Pons (tissue), 1 donor: ENCODE results near the gene ZNF512B.

ENCODE experiments used
- DNase-seq: peaks from one replicate; pipeline ENCODE4 v3.0.0-alpha.2; 2016; ENCODE audit warnings: low spot score

ZNF512B gene

GRCh38 chr20:63950701-63951397 is 18.9 kb downstream of the ZNF512B start:
- DNase-seq: no peak

GRCh38 chr20:63947638-63948456 is 21.9 kb downstream of the ZNF512B start:
- DNase-seq: no peak

- DNase-seq: no peak
These were observed 22.6 kb downstream of the ZNF512B start for GRCh38 chr20:63946986-63947637.

- DNase-seq: no peak
These were observed 23.5 kb downstream of the ZNF512B start for GRCh38 chr20:63945921-63946920.

GRCh38 chr20:63945031-63945658 is 24.6 kb downstream of the ZNF512B start:
- DNase-seq: no peak

- DNase-seq: no peak
These were observed 25.4 kb downstream of the ZNF512B start for GRCh38 chr20:63944078-63944941.

GRCh38 chr20:63943808-63944077 is 26.0 kb downstream of the ZNF512B start:
- no peak for DNase-seq

- no peak for DNase-seq
These were observed 26.5 kb downstream of the ZNF512B start for GRCh38 chr20:63942969-63943807.

GRCh38 chr20:63942250-63942951 is 27.3 kb downstream of the ZNF512B start:
- DNase-seq: no peak

GRCh38 chr20:63941282-63942081 is 28.2 kb downstream of the ZNF512B start:
- DNase-seq: no peak

GRCh38 chr20:63940472-63941266 is 29.1 kb downstream of the ZNF512B start:
- no peak for DNase-seq

- no peak for DNase-seq
These were observed 29.7 kb downstream of the ZNF512B start for GRCh38 chr20:63940071-63940471.

- no peak for DNase-seq
These were observed 30.4 kb downstream of the ZNF512B start for GRCh38 chr20:63939061-63939935.

GRCh38 chr20:63937596-63937995 is 32.1 kb downstream of the ZNF512B start:
- no peak for DNase-seq

- no peak for DNase-seq
These were observed 34.3 kb downstream of the ZNF512B start for GRCh38 chr20:63935447-63935846.
